GM15510 (cell line): ENCODE results near the gene FAM163B.

Source experiments
- POLR2A ChIP-seq: IDR thresholded peaks from 3 replicates; pipeline ENCODE4 v1.6.1; 2011; ENCODE audit warnings: borderline replicate concordance; ENCODE audit not compliant: insufficient read length; ENCODE audit errors: extremely low read depth

The FAM163B gene

GRCh38 chr9:133613432-133613831, 4.2 kb upstream of the FAM163B start:
- TF ChIP-seq POLR2A, result no peak

DNA sequence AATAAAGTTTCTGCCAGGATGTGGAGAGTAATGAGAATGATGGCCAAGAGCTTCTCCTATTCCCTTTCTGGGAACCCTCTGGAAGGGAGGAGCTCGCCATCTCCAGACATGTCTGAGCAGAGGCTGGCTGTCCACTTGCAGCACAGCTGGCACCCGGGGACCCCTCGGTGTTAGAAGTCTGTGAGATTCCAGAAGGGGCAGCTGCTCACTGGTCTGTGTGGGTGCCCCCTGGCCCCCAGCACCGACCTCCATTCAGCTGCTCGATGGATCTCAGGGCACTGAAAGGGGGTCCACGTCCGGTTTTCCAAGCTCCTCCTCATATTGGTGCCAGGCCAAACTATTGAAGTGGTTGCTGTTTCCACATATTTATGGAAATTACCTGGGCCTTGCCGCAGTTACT, 3.6 kb upstream of the FAM163B start:
- no peak for TF ChIP-seq POLR2A

DNA sequence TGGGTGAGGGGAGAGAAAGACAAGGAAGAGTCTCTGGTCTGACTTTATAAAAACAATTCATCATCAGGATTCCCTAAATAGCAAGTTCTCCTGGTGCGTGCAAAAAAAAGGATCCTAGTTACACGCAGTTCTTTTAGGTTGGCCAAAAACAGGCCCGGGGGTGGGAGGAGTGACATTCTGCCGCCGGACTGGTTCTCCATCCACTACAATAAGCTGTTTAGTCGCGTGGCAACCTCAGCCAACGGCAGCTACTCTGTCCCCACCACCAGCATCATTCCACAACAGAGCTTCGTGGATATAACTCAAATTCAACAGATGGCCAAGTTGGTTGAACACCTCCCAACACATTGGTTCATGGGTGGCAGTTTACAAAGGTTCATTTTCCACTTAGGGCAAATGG, 2.9 kb upstream of the FAM163B start:
- TF ChIP-seq POLR2A, result no peak

GRCh38 chr9:133610845-133611244, 1.7 kb upstream of the FAM163B start:
- TF ChIP-seq POLR2A, result no peak

DNA sequence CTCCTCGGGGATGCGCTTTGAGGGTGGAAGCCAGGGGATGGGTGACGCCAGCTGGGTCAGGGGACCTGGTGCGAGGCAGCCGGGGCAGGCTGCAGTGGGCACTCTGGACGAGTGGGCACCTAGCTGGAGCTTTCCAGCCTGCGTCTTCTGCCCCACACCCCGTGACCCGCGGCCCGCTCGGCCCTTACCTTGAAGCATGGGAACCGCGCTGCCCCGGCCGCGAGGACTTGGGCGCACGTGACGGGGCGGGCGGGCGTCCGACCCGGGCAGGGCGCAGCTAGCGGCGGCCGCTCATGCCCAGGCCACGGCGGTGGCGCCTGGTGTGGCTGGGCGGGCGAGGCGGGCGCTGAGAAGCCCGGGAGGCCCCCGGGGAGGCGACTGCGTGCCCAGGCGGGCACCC, 300 bp downstream of the FAM163B start:
- no peak for TF ChIP-seq POLR2A

GRCh38 chr9:133608382-133608781, 807 bp downstream of the FAM163B start:
- no peak for TF ChIP-seq POLR2A

DNA sequence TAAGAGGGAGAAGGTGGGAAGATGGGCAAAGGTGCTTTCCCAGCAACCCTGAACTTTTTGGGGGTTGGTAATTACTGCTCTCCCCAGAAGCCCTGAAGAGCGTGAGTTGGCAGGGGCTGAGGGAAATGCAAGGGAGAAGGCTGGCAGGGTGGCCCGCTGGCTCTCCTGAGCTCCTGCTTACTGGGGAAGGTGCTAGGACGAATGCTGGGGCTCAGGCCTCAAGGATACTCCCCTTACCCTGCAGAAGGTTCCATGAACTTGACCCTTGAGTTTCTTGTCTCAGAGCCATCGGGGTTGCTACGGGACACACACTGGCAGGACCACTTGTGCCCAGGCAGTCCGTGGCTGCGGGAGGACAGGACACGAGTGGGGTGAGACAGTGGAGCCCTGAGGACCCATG, 1.2 kb downstream of the FAM163B start:
- no peak for TF ChIP-seq POLR2A

DNA sequence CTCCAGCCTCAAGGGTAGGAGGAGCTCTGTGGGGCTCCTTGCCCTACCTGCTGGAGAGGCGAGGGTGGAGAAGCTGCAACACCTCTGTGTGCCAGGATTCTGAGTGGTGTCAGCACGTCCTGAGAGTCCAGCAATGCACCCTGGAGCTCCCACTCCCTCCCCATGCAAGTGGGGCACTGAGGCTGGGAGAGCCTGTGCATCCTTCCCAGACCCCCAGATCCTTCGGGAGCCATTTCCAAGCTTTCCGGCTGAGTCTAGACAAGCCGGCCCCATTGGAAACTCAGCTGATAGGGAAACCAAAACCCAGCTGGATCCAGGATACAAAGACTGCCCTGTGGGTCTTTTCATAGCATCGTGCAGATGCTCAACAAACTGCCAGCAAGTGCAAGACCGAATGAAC, 1.8 kb downstream of the FAM163B start:
- TF ChIP-seq POLR2A, result no peak

GRCh38 chr9:133606708-133607025, 2.5 kb downstream of the FAM163B start:
- TF ChIP-seq POLR2A, result no peak

GRCh38 chr9:133605856-133606707, 3.1 kb downstream of the FAM163B start:
- TF ChIP-seq POLR2A, result no peak

DNA sequence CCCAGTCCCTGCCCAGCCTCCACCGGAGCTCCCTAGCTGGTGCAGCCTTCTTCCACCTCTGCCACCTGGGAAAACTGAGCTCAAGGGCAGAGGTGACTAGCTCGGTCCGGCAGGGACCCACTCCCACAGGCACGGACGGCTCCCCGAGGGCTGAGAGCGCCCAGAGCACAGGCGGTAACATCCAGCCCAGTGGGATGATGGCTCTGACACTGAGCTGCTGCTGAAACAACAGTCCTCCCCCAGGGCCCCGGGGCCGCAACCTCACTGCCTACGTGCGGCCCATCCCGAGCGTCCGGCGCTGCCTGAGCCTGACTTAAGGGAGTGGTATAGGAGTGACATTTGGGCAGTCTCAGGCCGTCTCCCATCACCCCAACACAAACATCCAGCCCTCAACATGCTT, 3.7 kb downstream of the FAM163B start:
- no peak for TF ChIP-seq POLR2A

DNA sequence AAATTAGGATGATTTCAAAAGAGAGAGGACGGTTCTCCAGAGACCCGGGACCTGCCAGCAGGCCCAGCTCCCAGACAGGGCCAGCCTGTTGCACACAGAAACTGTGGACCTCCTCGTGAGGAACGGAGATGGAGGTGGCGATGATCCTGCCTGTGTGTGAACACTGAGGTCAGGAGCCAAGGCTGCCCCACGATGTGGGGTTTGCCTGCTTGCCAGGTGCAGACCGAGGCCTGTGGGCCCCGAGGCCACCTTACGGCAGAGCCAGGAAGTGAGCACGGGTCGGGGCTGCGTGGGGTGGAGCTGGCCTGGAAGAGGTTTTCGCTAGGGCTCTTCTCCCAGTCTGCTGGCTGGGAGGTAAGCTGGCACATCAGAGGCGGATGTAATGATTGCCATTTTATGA, 4.3 kb downstream of the FAM163B start:
- no peak for TF ChIP-seq POLR2A

DNA sequence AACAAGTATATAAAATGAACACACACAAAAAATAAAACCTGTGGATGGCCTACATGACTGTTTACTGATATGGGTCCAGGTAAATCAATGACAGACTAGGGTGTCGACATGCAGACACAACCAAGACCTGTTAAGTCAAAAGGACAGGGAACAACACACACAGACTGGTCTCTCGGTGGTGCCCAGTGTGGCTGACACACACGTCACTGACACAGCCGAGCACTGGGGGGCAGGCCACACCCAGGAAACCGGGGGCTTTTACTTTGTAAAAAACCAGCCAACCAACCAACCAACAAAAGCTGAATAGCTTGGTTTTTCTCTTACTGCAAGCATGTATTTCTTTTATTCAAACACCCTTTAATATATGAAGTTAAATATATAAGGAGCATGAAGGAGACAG, 5.0 kb downstream of the FAM163B start:
- TF ChIP-seq POLR2A, result no peak

GRCh38 chr9:133603135-133603927, 5.9 kb downstream of the FAM163B start:
- TF ChIP-seq POLR2A, result no peak

DNA sequence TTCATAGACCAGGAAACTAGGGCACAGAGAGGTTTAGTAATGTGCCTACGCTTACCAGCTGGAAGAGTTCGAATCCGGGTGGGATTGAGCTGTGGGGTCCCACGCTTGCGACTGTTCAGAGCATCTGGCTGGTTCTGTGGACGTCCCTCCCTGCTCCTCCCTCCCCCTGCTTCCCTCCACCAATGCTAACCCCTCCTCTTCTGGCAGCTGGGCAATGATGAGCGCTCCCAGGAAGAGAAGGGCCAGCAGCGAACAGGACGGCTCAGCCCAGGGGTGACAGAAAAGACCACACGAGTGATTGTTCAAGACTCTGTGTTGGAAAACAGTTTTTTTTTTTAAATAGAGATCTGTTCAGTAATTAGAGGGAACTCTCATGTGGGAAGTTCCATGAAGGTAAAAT, 6.9 kb downstream of the FAM163B start:
- TF ChIP-seq POLR2A, result no peak

DNA sequence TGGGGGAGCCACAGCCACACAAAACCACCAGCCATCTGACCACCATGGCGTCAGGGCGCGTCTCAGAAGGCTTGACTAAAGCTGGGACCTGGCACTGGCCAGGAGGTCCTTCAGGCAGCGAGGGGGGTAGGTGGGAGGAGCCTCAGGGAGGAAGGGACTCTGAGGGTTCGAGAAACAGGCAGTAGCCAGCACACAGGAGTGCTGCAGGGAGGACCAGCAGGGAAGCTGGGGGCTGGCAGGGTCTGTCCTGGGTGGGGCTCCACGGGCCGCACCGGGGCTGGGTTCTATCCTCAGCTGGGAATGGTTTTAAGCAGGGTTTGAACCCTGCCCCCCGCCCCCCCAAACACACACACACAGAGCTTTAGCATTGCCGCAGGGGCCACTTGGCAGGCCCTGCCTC, 7.4 kb downstream of the FAM163B start:
- TF ChIP-seq POLR2A, result no peak
